Measurements from ENCODE around the gene SRP9.
A peak's percentile ranks its signal among the peaks of the same experiment; 100 is the strongest.
"Not testable (repeated sequence)": the region's sequence is repeated elsewhere in the genome, so short reads cannot be mapped to it uniquely, and the experiment has no call there.

Gene SRP9

GRCh38 chr1:225778337-225778669, 677 bp downstream of the SRP9 start:
- no peak for DNase-seq

- not testable (repeated sequence) for DNase-seq
These were observed 1.5 kb downstream of the SRP9 start for GRCh38 chr1:225779165-225779564.

GRCh38 chr1:225780134-225780533, 2.5 kb downstream of the SRP9 start:
- DNase-seq: no peak

GRCh38 chr1:225780630-225781029, 3.0 kb downstream of the SRP9 start:
- DNase-seq: no peak

DNA sequence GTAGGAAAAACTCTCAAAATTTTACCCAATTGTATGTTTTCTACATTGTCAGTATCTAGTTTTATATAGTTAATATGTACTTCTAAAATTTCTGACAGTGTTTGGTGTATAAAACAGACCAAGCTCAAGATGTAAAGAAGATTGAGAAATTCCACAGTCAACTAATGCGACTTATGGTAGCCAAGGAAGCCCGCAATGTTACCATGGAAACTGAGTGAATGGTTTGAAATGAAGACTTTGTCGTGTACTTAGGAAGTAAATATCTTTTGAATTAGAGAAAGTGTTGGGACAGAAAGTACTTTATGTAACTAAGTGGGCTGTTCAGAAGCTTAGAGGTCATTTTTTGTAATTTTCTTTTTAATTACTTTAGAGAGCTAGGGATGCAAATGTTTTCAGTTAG, 11.5 kb downstream of the SRP9 start:
- DNase-seq: not testable (repeated sequence)

GRCh38 chr1:225794954-225795353, 17.3 kb downstream of the SRP9 start:
- DNase-seq: no peak

DNA sequence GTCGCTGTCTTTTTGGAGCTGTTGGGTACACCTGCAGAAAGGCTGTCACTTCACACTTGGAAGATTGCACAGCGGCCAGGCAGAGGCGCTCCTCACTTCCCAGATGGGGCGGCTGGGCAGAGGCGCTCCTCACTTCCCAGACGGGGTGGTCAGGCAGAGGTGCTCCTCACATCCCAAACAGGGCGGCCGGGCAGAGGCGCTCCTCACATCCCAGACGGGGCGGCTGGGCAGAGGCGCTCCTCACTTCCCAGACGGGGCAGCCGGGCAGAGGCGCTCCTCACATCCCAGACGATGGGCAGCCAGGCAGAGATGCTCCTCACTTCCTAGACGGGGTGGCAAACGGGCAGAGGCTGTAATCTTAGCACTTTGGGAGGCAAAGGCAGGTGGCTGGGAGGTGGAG, 18.5 kb downstream of the SRP9 start:
- DNase-seq: not testable (repeated sequence)

DNA sequence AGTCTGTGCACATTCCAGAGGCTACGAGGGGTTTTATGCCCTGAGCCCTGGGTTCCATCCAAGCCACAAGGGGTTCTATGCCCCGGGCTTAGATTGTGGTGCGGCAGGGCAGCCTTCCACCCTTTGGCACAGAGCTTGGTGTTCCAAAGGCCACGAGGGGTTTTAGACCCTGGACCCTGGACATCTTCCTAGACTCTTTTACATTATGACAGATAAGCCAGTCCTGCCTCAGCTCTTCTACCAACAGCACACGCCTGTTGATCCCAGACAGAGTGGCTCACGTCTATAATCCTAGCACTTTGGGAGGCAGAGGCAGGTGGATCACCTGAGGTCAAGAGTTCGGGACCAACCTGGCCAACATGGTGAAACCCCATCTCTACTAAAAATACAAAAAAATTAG, 23.5 kb downstream of the SRP9 start:
- not testable (repeated sequence) for DNase-seq

DNA sequence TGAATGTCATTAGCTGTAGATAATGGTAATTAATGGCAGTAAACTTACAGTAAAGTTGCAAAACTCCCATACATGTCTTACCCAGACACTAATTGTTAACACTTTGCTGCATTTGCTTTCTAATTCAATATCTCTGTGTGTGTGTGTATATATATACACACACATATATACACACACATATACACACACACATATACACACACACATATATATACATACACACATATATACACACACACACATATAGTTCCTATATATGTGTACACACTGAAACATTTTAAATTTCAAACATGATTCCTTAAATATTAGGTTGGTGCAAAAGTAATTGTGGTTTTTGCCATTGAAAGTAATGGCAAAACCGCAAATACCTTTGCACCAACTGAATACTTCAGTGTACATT, 28.6 kb downstream of the SRP9 start:
- no peak for DNase-seq

- not testable (repeated sequence) for DNase-seq
These were observed 29.1 kb downstream of the SRP9 start for GRCh38 chr1:225806736-225807135.

DNA sequence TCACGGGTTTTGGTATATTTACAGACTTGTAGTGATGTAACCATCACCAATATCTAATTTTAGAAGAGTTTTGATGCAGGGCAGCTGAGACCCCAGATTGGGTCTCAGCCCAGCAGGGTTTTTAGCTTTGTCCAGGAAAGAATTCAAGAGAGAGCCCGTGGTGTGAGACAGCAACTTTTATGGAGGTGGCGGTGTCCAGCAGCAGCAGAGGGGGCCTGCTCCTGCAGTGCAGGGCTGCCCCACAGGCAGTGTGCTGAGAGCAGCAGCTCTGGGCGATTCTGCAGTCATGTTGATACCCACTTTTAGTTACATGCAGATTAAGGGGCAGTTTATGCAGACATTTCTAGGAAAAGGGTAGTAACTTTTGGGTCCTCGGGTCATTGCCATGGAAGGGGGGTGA, 30.5 kb downstream of the SRP9 start:
- DNase-seq: no peak

- DNase-seq: peak; percentile 96
These were observed 32.4 kb downstream of the SRP9 start, which contains the start of gene EPHX1 for GRCh38 chr1:225809842-225810578. Gene EPHX1, plus strand, starts transcription at chr1:225810124. Its CDS starts 18,606 bp downstream, at chr1:225828730.

GRCh38 chr1:225810579-225811538, 33.2 kb downstream of the SRP9 start:
- peak; percentile 92 for DNase-seq

GRCh38 chr1:225811622-225812487, 34.2 kb downstream of the SRP9 start:
- DNase-seq: peak; percentile 39

- DNase-seq: peak; percentile 63
These were observed 35.0 kb downstream of the SRP9 start for GRCh38 chr1:225812488-225813213.

DNA sequence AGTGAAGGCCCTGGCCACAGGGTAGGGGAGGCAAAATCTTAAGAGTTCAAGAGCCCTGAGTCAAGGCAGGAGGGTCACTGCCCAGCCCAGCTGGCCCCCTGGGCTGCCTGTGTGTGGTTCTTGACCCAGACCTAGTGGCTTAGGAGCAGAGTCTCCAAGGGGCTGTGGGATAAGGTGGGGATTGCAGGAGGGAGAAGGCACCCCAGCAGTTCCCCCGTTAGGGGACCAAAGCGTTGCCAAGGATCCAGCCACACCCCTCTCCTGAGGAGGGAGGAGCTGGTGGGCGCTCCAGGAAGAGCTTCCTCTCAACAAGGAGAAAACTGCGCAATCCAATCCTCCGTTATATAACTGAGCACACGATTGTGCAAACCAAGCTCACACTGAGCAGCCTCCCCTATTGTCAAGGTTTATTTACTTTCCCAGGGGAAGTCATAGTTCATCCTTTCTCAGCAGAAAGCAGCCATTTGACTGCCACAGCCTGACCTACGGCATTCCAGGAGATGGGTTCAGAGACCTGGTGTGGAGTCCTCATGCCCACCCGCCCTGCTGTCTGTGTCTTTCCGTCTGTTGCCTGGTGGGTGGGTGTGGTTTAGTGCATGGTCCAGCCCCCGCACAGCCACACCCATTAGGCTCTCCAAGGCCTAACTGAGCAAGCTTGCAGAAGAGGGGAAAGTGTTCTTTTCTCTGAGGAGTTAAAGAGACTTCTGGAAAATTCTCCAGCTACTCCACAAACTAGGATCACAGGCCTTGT, 35.8 kb downstream of the SRP9 start:
- peak; percentile 61 for DNase-seq

DNA sequence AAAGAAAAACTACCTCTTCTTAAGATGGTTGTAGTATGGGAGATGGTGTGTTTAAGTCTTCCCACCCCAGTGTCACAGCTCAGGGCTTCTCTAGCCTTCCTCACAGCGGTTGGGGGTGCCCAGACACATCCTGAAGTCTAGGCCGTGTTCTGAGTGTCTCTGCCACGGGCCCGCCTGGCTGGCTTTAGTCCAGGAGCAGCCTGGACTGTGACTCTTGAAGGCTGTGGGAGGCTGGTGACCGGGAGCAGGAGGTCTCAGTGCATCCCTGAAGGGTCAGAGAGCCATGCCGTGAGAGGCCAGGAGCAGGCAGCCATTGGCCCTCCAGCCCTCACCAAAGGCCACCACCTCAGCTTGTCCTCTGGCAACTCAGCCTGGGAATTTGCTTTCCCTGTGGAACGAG, 36.8 kb downstream of the SRP9 start:
- no peak for DNase-seq

DNA sequence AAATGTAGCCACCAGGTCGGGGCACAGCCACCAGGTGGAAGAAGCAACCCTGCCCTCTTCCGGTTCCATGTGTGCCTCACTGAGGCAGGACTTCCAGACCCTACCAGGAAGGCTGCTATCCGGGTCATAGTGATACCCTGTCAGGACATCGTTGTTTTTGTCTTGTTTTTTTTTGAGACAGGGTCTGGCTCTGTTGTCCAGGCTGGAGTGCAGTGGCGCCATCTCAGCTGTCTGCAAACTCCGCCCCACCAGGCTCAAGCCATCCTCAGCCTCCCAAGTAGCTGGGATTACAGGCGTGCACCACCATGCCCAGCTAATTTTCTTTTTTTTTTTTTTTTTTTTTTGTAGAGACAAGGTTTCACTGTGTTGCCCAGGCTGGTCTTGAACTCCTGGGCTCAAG, 37.5 kb downstream of the SRP9 start:
- not testable (repeated sequence) for DNase-seq

GRCh38 chr1:225815526-225816178, 38.0 kb downstream of the SRP9 start:
- no peak for DNase-seq

DNA sequence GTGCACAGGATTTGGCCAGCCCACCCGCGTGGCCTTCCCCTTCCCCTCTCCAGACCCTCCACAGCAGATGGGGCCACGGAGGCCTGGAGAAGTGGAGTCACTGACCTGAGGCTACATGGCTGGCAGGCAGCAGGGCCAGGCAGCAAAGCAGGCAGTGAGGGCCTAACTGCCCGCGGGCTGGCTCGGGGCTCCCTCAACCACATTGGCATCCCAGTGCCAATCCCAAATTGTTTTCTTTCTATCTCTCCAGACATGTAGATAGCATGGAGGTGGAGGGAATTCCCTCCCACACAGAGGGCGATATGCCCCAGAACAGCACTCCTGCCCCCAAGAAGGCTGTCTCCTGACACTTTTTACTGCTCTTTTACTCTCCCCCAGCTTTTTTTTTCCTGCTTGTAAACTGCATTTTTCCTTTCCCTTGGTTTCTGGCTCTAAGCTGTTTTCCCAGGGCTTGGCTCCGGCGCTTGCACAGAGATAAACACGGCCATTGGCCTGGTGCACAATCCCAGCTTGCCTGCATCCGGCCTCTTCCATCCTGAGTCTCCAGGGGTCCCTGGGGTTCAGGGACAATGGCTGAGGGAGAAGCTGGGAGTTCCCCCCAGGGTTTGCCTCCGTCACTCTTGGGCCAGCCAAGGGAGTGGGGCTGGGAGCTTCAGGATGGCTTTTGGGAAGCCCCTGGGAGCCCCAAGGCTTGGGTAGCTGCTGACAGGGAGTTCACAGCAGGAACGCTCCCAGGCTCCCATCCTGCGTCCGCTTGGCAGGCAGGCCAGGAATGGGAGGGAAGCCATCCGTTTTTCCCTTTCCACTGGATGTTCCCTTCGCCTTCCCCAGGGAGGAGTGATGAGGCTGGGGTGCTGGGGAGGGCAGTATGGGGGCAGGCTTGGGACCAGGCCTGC, 39.3 kb downstream of the SRP9 start:
- DNase-seq: no peak
